SK-N-SH treated with all-trans-retinoic acid at 6 μM for 48 hours (cell line): ENCODE data around the gene CCL14.

Experiments
- BACH2 ChIP-seq: fragments of 250-450 bp; sonication (Bioruptor Pico); IDR thresholded peaks from 2 replicates; pipeline ENCODE4 v1.9.0; 2021; ENCODE audit warnings: mild to moderate bottlenecking, borderline replicate concordance
- ESRRG ChIP-seq: fragments of 250-450 bp; sonication (Bioruptor Pico); IDR thresholded peaks from 2 replicates; pipeline ENCODE4 v1.6.1; 2021; ENCODE audit warnings: mild to moderate bottlenecking
- ISL1 ChIP-seq: fragments of 250-450 bp; sonication (Bioruptor Pico); IDR thresholded peaks from 2 replicates; pipeline ENCODE4 v2.1.2; 2022; ENCODE audit warnings: mild to moderate bottlenecking, moderate library complexity
- OSR1 ChIP-seq: fragments of 250-450 bp; sonication (Bioruptor Pico); IDR thresholded peaks from 2 replicates; pipeline ENCODE4 v1.8.0; 2022; ENCODE audit warnings: moderate library complexity, mild to moderate bottlenecking, inconsistent platforms
- TOX ChIP-seq: fragments of 250-450 bp; sonication (Bioruptor Pico); IDR thresholded peaks from 2 replicates; pipeline ENCODE4 v1.8.0; 2021; ENCODE audit warnings: mild to moderate bottlenecking, moderate library complexity, borderline replicate concordance
- ZC3H10 ChIP-seq: fragments of 250-450 bp; sonication (Bioruptor Pico); IDR thresholded peaks from 2 replicates; pipeline ENCODE4 v1.5.1; 2021; ENCODE audit warnings: mild to moderate bottlenecking, moderate library complexity
- ZFP3 ChIP-seq: fragments of 250-450 bp; sonication (Bioruptor Pico); IDR thresholded peaks from 2 replicates; pipeline ENCODE4 v1.5.0; 2020; ENCODE audit warnings: mild to moderate bottlenecking, moderate library complexity
- ZNF70 ChIP-seq: fragments of 450-650 bp; formaldehyde crosslinking; IDR thresholded peaks from 2 replicates; pipeline ENCODE4 v1.5.0; 2020; ENCODE audit warnings: mild to moderate bottlenecking, moderate library complexity
- ZNF8 ChIP-seq: fragments of 450-650 bp; formaldehyde crosslinking; IDR thresholded peaks from 2 replicates; pipeline ENCODE4 v1.5.0; 2020; ENCODE audit warnings: mild to moderate bottlenecking, moderate library complexity
- TF ChIP-seq, protein P1 (sequence below): fragments of 250-450 bp; sonication (Bioruptor Pico); IDR thresholded peaks from 2 replicates; pipeline ENCODE4 v1.5.0; 2020; ENCODE audit warnings: mild to moderate bottlenecking, moderate library complexity
- TF ChIP-seq, protein P2 (sequence below): fragments of 250-450 bp; sonication (Bioruptor Pico); IDR thresholded peaks from 2 replicates; pipeline ENCODE4 v1.8.0; 2020; ENCODE audit warnings: mild to moderate bottlenecking, moderate library complexity, borderline replicate concordance
- TF ChIP-seq, protein P3 (sequence below): fragments of 250-450 bp; sonication (Bioruptor Pico); IDR thresholded peaks from 2 replicates; pipeline ENCODE4 v1.5.1; 2020; ENCODE audit warnings: low read depth, mild to moderate bottlenecking, moderate library complexity

- TF ChIP-seq, protein P1, sequence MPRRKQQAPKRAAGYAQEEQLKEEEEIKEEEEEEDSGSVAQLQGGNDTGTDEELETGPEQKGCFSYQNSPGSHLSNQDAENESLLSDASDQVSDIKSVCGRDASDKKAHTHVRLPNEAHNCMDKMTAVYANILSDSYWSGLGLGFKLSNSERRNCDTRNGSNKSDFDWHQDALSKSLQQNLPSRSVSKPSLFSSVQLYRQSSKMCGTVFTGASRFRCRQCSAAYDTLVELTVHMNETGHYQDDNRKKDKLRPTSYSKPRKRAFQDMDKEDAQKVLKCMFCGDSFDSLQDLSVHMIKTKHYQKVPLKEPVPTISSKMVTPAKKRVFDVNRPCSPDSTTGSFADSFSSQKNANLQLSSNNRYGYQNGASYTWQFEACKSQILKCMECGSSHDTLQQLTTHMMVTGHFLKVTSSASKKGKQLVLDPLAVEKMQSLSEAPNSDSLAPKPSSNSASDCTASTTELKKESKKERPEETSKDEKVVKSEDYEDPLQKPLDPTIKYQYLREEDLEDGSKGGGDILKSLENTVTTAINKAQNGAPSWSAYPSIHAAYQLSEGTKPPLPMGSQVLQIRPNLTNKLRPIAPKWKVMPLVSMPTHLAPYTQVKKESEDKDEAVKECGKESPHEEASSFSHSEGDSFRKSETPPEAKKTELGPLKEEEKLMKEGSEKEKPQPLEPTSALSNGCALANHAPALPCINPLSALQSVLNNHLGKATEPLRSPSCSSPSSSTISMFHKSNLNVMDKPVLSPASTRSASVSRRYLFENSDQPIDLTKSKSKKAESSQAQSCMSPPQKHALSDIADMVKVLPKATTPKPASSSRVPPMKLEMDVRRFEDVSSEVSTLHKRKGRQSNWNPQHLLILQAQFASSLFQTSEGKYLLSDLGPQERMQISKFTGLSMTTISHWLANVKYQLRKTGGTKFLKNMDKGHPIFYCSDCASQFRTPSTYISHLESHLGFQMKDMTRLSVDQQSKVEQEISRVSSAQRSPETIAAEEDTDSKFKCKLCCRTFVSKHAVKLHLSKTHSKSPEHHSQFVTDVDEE = no peak
- no peak for TF ChIP-seq BACH2 (CRISPR knock-in tag)
- no peak for TF ChIP-seq OSR1 (CRISPR knock-in tag)
- TF ChIP-seq, protein P2, sequence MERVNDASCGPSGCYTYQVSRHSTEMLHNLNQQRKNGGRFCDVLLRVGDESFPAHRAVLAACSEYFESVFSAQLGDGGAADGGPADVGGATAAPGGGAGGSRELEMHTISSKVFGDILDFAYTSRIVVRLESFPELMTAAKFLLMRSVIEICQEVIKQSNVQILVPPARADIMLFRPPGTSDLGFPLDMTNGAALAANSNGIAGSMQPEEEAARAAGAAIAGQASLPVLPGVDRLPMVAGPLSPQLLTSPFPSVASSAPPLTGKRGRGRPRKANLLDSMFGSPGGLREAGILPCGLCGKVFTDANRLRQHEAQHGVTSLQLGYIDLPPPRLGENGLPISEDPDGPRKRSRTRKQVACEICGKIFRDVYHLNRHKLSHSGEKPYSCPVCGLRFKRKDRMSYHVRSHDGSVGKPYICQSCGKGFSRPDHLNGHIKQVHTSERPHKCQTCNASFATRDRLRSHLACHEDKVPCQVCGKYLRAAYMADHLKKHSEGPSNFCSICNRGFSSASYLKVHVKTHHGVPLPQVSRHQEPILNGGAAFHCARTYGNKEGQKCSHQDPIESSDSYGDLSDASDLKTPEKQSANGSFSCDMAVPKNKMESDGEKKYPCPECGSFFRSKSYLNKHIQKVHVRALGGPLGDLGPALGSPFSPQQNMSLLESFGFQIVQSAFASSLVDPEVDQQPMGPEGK (CRISPR knock-in tag) = no peak
- TF ChIP-seq ZFP3 = no peak
- no peak for TF ChIP-seq TOX
- TF ChIP-seq ZC3H10 (CRISPR knock-in tag) = no peak
- no peak for TF ChIP-seq ZNF8 (CRISPR knock-in tag)
- TF ChIP-seq, protein P3, sequence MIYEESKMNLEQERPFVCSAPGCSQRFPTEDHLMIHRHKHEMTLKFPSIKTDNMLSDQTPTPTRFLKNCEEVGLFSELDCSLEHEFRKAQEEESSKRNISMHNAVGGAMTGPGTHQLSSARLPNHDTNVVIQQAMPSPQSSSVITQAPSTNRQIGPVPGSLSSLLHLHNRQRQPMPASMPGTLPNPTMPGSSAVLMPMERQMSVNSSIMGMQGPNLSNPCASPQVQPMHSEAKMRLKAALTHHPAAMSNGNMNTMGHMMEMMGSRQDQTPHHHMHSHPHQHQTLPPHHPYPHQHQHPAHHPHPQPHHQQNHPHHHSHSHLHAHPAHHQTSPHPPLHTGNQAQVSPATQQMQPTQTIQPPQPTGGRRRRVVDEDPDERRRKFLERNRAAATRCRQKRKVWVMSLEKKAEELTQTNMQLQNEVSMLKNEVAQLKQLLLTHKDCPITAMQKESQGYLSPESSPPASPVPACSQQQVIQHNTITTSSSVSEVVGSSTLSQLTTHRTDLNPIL (CRISPR knock-in tag) = no peak
- TF ChIP-seq ISL1 = no peak
- no peak for TF ChIP-seq ESRRG (CRISPR knock-in tag)
- no peak for TF ChIP-seq ZNF70 (CRISPR knock-in tag)
Measured at GRCh38 chr17:36008998-36009665, 22.6 kb upstream of the CCL14 start.
